ENCODE data around the gene SLC35E3. TPM values are rescaled to one million over a fixed set of nuclear protein-coding genes. Genes with fewer than 3 reads are reported as not detected.

The SLC35E3 gene
- polyA plus RNA-seq, 1 of the 3 experiments (the other 2 are of a cell fraction): 5.7 TPM

- Histone ChIP-seq H3K4me1 (ENCODE audit: control insufficient read depth in 1 of 2, insufficient read depth in 2 of 2, low read depth in 1 of 2, low read length in 1 of 2) (peaks cover 4 to 7% of the 10 kb centered on the region in 2 experiments; a peak in 3 of 4 replicates), H3K27ac (ENCODE audit: low read depth in 2 of 2, low read length in 1 of 2) (no peak overlapping the region), H3K9me2 (no peaks in the 10 kb centered on the region), H4K20me1 (ENCODE audit: insufficient read depth) (no peaks in the 10 kb centered on the region), H3K4me3 (ENCODE audit: low read depth in 2 of 2, low read length in 1 of 2) (no peak overlapping the region), H3K27me3 (ENCODE audit: insufficient read depth) (no peaks in the 10 kb centered on the region), H3K9me3 (no peaks in the 10 kb centered on the region), H3F3A (replicated peaks; ENCODE audit: insufficient read depth) (peaks cover 8% of the 10 kb centered on the region), H3K36me3 (replicated peaks in 1 of 2; ENCODE audit: control insufficient read depth in 1 of 2, insufficient read depth in 2 of 2, low read length in 1 of 2) (peaks cover 10 to 16% of the 10 kb centered on the region in 2 experiments), H3K4me2 (no peak overlapping the region), H2AFZ (ENCODE audit: low read depth) (no peak overlapping the region), H3K79me2 (ENCODE audit: insufficient read depth) (peaks cover 25% of the 10 kb centered on the region), H3K9ac (no peak overlapping the region)
- POLR2A ChIA-PET: no interaction called here
- 92% methylated on average over 4 of the region's 4 CpGs for WGBS (ENCODE audit: low lambda C conversion rate)
- no peak for DNase-seq
- TF ChIP-seq TCF12 (IDR thresholded peaks at IDR 0.05) (no peak), USF1 (IDR thresholded peaks at IDR 0.05; ENCODE audit: borderline replicate concordance, low read depth) (no peak), RCOR1 (IDR thresholded peaks at IDR 0.05; ENCODE audit: low read length) (no peak), MXI1 (IDR thresholded peaks at IDR 0.05; ENCODE audit: low read depth, low read length) (no peak), EP300 (IDR thresholded peaks at IDR 0.05; ENCODE audit: borderline replicate concordance in 1 of 2, low read depth in 1 of 2, low read length in 1 of 2) (no peak)
- CTCF ChIA-PET: no interaction called here
Observed at GRCh38 chr12:68749861-68750260, 3.9 kb downstream of the SLC35E3 start.

DNA sequence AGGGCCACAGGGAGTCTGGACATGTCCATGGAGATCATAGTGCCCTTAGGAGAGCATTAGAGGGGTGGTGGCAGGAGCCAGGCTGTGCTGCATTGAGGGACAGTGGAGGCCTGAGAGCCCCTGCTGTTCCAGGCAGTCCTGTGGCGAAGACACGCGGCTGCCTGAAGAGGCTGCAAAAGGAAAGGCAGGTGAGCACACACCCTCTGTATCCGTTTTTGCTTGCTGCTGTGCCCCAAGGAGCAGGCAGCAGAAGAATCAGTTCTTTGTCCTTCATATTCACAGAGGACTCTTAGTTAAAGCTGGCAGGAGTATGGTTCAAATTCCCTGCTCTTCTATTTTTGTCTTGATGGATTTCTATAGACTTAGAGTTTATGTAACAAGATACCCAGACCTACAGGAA lies 4.5 kb downstream of the SLC35E3 start:
- peaks cover 4 to 6% of the 10 kb centered on the region in 2 experiments; a peak in 3 of 4 replicates for H3K4me1 ChIP-seq (ENCODE audit: control insufficient read depth in 1 of 2, insufficient read depth in 2 of 2, low read depth in 1 of 2, low read length in 1 of 2)
- H3K27ac ChIP-seq (ENCODE audit: low read depth in 2 of 2, low read length in 1 of 2): no peak overlapping the region
- H3K79me2 ChIP-seq (ENCODE audit: insufficient read depth): peaks cover 25% of the 10 kb centered on the region
- no peaks in the 10 kb centered on the region for H4K20me1 ChIP-seq (ENCODE audit: insufficient read depth)
- H3K9ac ChIP-seq: no peak overlapping the region
- no peak for TF ChIP-seq MEF2A (IDR thresholded peaks at IDR 0.05; ENCODE audit: borderline replicate concordance, low read depth)
- no peak for TF ChIP-seq USF1 (IDR thresholded peaks at IDR 0.05; ENCODE audit: borderline replicate concordance, low read depth)
- TF ChIP-seq, protein P1, sequence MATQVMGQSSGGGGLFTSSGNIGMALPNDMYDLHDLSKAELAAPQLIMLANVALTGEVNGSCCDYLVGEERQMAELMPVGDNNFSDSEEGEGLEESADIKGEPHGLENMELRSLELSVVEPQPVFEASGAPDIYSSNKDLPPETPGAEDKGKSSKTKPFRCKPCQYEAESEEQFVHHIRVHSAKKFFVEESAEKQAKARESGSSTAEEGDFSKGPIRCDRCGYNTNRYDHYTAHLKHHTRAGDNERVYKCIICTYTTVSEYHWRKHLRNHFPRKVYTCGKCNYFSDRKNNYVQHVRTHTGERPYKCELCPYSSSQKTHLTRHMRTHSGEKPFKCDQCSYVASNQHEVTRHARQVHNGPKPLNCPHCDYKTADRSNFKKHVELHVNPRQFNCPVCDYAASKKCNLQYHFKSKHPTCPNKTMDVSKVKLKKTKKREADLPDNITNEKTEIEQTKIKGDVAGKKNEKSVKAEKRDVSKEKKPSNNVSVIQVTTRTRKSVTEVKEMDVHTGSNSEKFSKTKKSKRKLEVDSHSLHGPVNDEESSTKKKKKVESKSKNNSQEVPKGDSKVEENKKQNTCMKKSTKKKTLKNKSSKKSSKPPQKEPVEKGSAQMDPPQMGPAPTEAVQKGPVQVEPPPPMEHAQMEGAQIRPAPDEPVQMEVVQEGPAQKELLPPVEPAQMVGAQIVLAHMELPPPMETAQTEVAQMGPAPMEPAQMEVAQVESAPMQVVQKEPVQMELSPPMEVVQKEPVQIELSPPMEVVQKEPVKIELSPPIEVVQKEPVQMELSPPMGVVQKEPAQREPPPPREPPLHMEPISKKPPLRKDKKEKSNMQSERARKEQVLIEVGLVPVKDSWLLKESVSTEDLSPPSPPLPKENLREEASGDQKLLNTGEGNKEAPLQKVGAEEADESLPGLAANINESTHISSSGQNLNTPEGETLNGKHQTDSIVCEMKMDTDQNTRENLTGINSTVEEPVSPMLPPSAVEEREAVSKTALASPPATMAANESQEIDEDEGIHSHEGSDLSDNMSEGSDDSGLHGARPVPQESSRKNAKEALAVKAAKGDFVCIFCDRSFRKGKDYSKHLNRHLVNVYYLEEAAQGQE (IDR thresholded peaks at IDR 0.05; ENCODE audit: low read depth, low read length): no peak
- TF ChIP-seq EZH2phosphoT487 (IDR thresholded peaks at IDR 0.05; ENCODE audit: borderline replicate concordance, low read depth): no peak
- no peak for TF ChIP-seq RAD21 (IDR thresholded peaks at IDR 0.05; ENCODE audit: low read length)
- no peak for TF ChIP-seq NRF1 (IDR thresholded peaks at IDR 0.05; ENCODE audit: low read depth, low read length)
- no peak for TF ChIP-seq SIN3A (IDR thresholded peaks at IDR 0.05; ENCODE audit: borderline replicate concordance, low read depth, low read length)
- TF ChIP-seq CTCF (IDR thresholded peaks at IDR 0.05): no peak
- no peak for TF ChIP-seq FOXM1 (IDR thresholded peaks at IDR 0.05; ENCODE audit: low read depth)
- TF ChIP-seq, protein P2, sequence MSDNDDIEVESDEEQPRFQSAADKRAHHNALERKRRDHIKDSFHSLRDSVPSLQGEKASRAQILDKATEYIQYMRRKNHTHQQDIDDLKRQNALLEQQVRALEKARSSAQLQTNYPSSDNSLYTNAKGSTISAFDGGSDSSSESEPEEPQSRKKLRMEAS (IDR thresholded peaks at IDR 0.05; ENCODE audit: low read depth): no peak
- no peak for TF ChIP-seq RXRA (IDR thresholded peaks at IDR 0.05; ENCODE audit: borderline replicate concordance, low read depth)
- no peak for TF ChIP-seq NFIC (IDR thresholded peaks at IDR 0.05; ENCODE audit: borderline replicate concordance)
- no peak for TF ChIP-seq IRF3 (IDR thresholded peaks at IDR 0.05; ENCODE audit: low read depth, low read length)
- no peak for TF ChIP-seq TCF12 (IDR thresholded peaks at IDR 0.05)
- TF ChIP-seq PBX3 (IDR thresholded peaks at IDR 0.05): no peak
- no peaks in the 10 kb centered on the region for H3K9me2 ChIP-seq
- ChIA-PET POLR2A (no interaction called here), CTCF (no interaction called here)
- no peaks in the 10 kb centered on the region for H3K27me3 ChIP-seq (ENCODE audit: insufficient read depth)
- peaks cover 3% of the 10 kb centered on the region for H3F3A ChIP-seq (replicated peaks; ENCODE audit: insufficient read depth)
- H3K4me2 ChIP-seq: no peak overlapping the region
- H3K9me3 ChIP-seq: no peaks in the 10 kb centered on the region
- DNase-seq: no peak
- no peak overlapping the region for H2AFZ ChIP-seq (ENCODE audit: low read depth)
- H3K4me3 ChIP-seq (ENCODE audit: low read depth in 2 of 2, low read length in 1 of 2): no peak overlapping the region
- H3K36me3 ChIP-seq (replicated peaks in 1 of 2; ENCODE audit: control insufficient read depth in 1 of 2, insufficient read depth in 2 of 2, low read length in 1 of 2): peaks cover 14 to 22% of the 10 kb centered on the region in 2 experiments
- 80% methylated on average over 1 of the region's 4 CpGs for WGBS (ENCODE audit: low lambda C conversion rate)
